ENCODE results near the gene BRF1. TPM values are rescaled to one million over a fixed set of nuclear protein-coding genes. Genes with fewer than 3 reads are reported as not detected.

BRF1 gene
- total and polyA plus RNA-seq, 2 of the 13 experiments (the other 11 are each of a cell fraction or from before 2014, with no cell fraction given): 5.1 to 11.0 TPM

DNA sequence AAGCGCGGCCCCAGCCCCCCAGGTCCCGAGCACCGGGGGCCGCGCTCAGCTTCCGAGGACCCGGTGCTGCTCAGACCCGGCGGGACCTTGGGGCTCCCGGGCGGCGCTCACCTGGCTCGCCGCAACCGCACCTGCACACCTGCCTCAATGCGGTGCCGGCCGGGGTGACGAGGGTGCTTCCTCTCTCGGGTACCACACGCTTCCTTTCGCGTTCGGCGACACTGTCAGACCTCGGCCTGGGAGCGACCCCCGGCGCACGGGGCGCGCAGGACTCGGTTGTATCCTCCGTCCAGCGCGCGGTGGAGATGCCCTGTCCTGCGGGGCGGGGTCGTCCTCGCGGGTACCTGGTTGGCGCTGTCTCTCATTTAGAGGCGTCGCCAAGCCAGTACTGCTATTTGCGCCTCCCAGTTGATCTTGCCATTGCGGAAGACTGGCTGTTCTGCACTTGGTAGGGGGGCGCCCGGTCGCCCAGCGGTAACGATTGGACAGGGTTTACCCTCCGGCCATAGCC lies 14.5 kb upstream of the BRF1 start (continued):
- TF ChIP-seq ASH2L (IDR thresholded peaks at IDR 0.05; ENCODE audit: insufficient read length, low read depth, low read length): peak; percentile 20
- TF ChIP-seq SALL1 (CRISPR knock-in tag; IDR thresholded peaks at IDR 0.05): peak; percentile 46; the same call in 1 of the 2 replicates

DNA sequence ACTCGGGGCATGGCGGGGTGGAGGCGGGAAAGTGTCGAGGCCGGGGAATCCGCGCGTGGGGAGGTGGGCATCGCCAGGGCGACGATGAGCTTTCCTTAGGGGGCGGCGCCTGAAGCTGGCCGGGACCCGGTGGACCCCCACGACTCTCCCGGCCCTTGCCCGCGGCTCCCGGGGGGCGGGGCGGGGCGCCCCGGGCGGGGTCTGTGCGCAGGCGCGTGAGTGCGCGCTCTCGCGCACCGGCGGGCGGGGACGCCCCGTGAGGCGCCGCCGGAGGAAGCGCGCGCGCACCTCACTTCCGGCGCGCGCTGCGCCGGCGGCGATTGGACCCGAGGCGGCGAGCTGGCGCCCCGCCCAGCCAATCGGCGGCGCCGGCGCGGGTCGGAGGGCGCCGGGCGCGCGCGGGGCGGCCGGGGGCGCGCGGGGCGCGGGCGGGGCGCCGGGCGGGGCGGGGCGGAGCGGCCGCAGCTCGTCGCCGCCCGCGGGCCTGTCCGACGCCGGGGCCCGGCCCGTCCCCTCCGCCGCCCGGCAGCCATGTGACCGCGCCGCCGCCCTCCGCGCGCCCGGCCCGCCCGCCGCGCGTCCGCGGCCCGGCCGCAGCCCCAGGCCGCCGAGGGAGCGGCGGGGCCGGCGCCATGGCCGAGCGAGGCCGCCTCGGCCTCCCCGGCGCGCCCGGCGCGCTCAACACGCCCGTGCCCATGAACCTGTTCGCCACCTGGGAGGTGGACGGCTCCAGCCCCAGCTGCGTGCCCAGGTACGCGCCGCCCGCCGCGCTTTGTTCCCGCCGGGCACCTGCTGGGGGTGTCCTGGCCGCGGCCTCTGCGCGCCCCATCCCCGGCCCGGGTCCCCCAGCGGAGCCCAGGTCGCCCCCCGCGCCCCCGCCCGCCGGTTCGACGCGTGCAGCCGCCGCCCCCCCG lies 13.7 kb upstream of the BRF1 start, which contains the start of gene PACS2:
Gene PACS2 (plus strand): TSS at position 462 of the 914 bp plus-strand sequence. CDS start 171 bp downstream, at position 633.
- peaks cover 25% of the 10 kb centered on the region for H3K79me2 ChIP-seq (ENCODE audit: insufficient read depth, low read length)
- no peak for FAIRE-seq
- H3K4me3 ChIP-seq (replicated peaks in 1 of 3; ENCODE audit: insufficient read depth in 1 of 3, low read depth in 2 of 3, low read length in 3 of 3): peak within 1 kb of the TSS; percentile 55 to 94 (median 87)
- no peaks in the 10 kb centered on the region for H3K9me3 ChIP-seq (ENCODE audit: low read length)
- WGBS (ENCODE audit: low lambda C conversion rate): 4% methylated on average over 21 of the region's 163 CpGs
- ATAC-seq: peak; percentile 50
- intact Hi-C loops (cut with micrococcal nuclease; ENCODE audit: unreplicated experiment): loop anchor here (2.0 to 10.0 kb wide), 2 partner anchors 38 to 180 kb away; partner anchors contain the start of gene TEDC1
- H3K9ac ChIP-seq (ENCODE audit: insufficient read depth, low read depth, low read length): peak within 1 kb of the TSS; percentile 67
- no peaks in the 10 kb centered on the region for H3K36me3 ChIP-seq (replicated peaks in 1 of 2; ENCODE audit: control insufficient read depth in 1 of 2, insufficient read depth in 2 of 2, low read length in 2 of 2)
- H3K27me3 ChIP-seq (ENCODE audit: control insufficient read depth in 1 of 2, insufficient read depth in 2 of 2, low read length in 2 of 2): no peaks in the 10 kb centered on the region
- H3K27ac ChIP-seq (ENCODE audit: extremely low read length, insufficient read depth, low read length): peak within 1 kb of the TSS; percentile 23
- H4K20me1 ChIP-seq (ENCODE audit: insufficient read depth, low read length): peaks cover 4% of the 10 kb centered on the region; the same call in 1 of the 2 replicates
- in situ Hi-C loops (cut with HindIII; ENCODE audit: extremely low pct_ligation_motif_present, low pct_unique_long_range_greater_than_20kb): no loop called here
- no peak within 1 kb of the TSS for H2AFZ ChIP-seq (ENCODE audit: low read length)
- peak; percentile 46 for DNase-seq (ENCODE audit: low spot score)
- no TSS peak for BruUV-seq (replicated peaks)
- ChIA-PET POLR2A (interaction anchor here (0.8 to 2.2 kb wide), 5 partner anchors 11 to 450 kb away, joined by 3 to 34 read pairs (median 3); partner anchors contain the start of genes BRF1, CEP170B and TEX22), CTCF (ENCODE audit: low intra/inter-chr PET ratio, low total read pairs) (no interaction called here)
- H3K4me1 ChIP-seq (ENCODE audit: insufficient read depth, low read length): peaks cover 24% of the 10 kb centered on the region
- peak within 1 kb of the TSS; percentile 95 for H3K4me2 ChIP-seq (ENCODE audit: low read depth, low read length)
- TF ChIP-seq ISL2 (CRISPR knock-in tag; IDR thresholded peaks at IDR 0.05) (0 out of 2 replicates have a peak, but pooled peaks have one; percentile 21), YEATS4 (CRISPR knock-in tag; IDR thresholded peaks at IDR 0.05; ENCODE audit: borderline replicate concordance) (peak; percentile 69), NFYB (CRISPR knock-in tag; IDR thresholded peaks at IDR 0.05) (peak; percentile 32; the same call in 1 of the 2 replicates), KDM5B (CRISPR knock-in tag; IDR thresholded peaks at IDR 0.05; ENCODE audit: borderline replicate concordance) (peak; percentile 51; the same call in 1 of the 2 replicates), SPEN (CRISPR knock-in tag; IDR thresholded peaks at IDR 0.05; ENCODE audit: low read depth) (peak; percentile 9; the same call in 1 of the 2 replicates), MXI1 (IDR thresholded peaks at IDR 0.05; ENCODE audit: borderline replicate concordance, low read depth, low read length) (0 out of 3 replicates have a peak, but pooled peaks have one; percentile 9)
- TF ChIP-seq, protein P1, sequence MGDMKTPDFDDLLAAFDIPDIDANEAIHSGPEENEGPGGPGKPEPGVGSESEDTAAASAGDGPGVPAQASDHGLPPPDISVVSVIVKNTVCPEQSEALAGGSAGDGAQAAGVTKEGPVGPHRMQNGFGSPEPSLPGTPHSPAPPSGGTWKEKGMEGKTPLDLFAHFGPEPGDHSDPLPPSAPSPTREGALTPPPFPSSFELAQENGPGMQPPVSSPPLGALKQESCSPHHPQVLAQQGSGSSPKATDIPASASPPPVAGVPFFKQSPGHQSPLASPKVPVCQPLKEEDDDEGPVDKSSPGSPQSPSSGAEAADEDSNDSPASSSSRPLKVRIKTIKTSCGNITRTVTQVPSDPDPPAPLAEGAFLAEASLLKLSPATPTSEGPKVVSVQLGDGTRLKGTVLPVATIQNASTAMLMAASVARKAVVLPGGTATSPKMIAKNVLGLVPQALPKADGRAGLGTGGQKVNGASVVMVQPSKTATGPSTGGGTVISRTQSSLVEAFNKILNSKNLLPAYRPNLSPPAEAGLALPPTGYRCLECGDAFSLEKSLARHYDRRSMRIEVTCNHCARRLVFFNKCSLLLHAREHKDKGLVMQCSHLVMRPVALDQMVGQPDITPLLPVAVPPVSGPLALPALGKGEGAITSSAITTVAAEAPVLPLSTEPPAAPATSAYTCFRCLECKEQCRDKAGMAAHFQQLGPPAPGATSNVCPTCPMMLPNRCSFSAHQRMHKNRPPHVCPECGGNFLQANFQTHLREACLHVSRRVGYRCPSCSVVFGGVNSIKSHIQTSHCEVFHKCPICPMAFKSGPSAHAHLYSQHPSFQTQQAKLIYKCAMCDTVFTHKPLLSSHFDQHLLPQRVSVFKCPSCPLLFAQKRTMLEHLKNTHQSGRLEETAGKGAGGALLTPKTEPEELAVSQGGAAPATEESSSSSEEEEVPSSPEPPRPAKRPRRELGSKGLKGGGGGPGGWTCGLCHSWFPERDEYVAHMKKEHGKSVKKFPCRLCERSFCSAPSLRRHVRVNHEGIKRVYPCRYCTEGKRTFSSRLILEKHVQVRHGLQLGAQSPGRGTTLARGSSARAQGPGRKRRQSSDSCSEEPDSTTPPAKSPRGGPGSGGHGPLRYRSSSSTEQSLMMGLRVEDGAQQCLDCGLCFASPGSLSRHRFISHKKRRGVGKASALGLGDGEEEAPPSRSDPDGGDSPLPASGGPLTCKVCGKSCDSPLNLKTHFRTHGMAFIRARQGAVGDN (CRISPR knock-in tag; IDR thresholded peaks at IDR 0.05): peak; percentile 14; the same call in 1 of the 2 replicates
- TF ChIP-seq, protein P2, sequence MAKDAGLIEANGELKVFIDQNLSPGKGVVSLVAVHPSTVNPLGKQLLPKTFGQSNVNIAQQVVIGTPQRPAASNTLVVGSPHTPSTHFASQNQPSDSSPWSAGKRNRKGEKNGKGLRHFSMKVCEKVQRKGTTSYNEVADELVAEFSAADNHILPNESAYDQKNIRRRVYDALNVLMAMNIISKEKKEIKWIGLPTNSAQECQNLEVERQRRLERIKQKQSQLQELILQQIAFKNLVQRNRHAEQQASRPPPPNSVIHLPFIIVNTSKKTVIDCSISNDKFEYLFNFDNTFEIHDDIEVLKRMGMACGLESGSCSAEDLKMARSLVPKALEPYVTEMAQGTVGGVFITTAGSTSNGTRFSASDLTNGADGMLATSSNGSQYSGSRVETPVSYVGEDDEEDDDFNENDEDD (CRISPR knock-in tag; IDR thresholded peaks at IDR 0.05; ENCODE audit: borderline replicate concordance): peak; percentile 37; the same call in 1 of the 2 replicates

All from HepG2 (cell line).